Small intestine (tissue), 7 donors: ENCODE results near the gene RFX4. TPM values are rescaled to one million over a fixed set of nuclear protein-coding genes. Genes with fewer than 3 reads are reported as not detected.

Experiments used
- DNase-seq, 2 donors: peaks; one replicate each; pipeline versions ENCODE4 v3.0.0 to v3.0.0-alpha.2; 2013
- FAIRE-seq: peaks from 2 replicates; lab custom pipeline; 2012; peaks lifted over from hg19 to GRCh38; lab: Jason Lieb, UNC
- H3K27ac ChIP-seq, 3 donors: one replicate each; pipeline ENCODE4 v1.5.1; 2013; ENCODE audit warnings: low read length in 2 of 3, mild to moderate bottlenecking in 2 of 3, control low read depth in 1 of 3, inconsistent platforms in 1 of 3, low read depth in 1 of 3, moderate library complexity in 1 of 3
- H3K27me3 ChIP-seq, 3 donors: one replicate each; pipeline ENCODE4 v1.6.1; 2013; ENCODE audit warnings: low read length in 3 of 3, inconsistent platforms in 1 of 3; ENCODE audit not compliant: control insufficient read depth in 3 of 3, insufficient read depth in 3 of 3
- H3K36me3 ChIP-seq, 3 donors: one replicate each; pipeline ENCODE4 v1.6.1; 2013; ENCODE audit warnings: low read length in 3 of 3, inconsistent platforms in 1 of 3, low read depth in 1 of 3, mild to moderate bottlenecking in 1 of 3, moderate library complexity in 1 of 3; ENCODE audit not compliant: control insufficient read depth in 3 of 3, insufficient read depth in 2 of 3
- H3K4me1 ChIP-seq, 3 donors: one replicate each; pipeline ENCODE4 v1.6.1; 2013; ENCODE audit warnings: low read length in 2 of 3, inconsistent platforms in 1 of 3, low read depth in 1 of 3, mild to moderate bottlenecking in 1 of 3, moderate library complexity in 1 of 3; ENCODE audit not compliant: control insufficient read depth in 3 of 3, insufficient read depth in 2 of 3
- H3K4me3 ChIP-seq, 3 donors: one replicate each; pipeline ENCODE4 v1.5.1; 2013; ENCODE audit warnings: low read length in 3 of 3, control low read depth in 1 of 3, inconsistent platforms in 1 of 3, low read depth in 1 of 3, mild to moderate bottlenecking in 1 of 3, moderate library complexity in 1 of 3
- H3K9me3 ChIP-seq, 2 donors: one replicate each; pipeline ENCODE4 v1.6.1; 2013; ENCODE audit warnings: low read depth in 1 of 2, low read length in 1 of 2; ENCODE audit not compliant: control insufficient read depth in 2 of 2, insufficient read depth in 1 of 2
- WGBS, 3 donors: extraction: QIAGEN DNeasy Blood & Tissue Kit; methylation state at CpG; one replicate each; pipeline ENCODE4 v1.1.7; 2013; 5-methylcytosine and 5-hydroxymethylcytosine counted together
- polyA plus RNA-seq, 4 donors: library from polyadenylated mRNA; stranded (reverse) in 3 of 4; unstranded in 1 of 4; fragments of 200-250 nt in 3 of 4; fragments of 120-200 nt in 1 of 4; gene quantifications; one replicate each; pipeline versions ENCODE4 v1.2.1 to v1.2.3, GENCODE V29; 2013
- donor health status: healthy with polysubstance abuse.
- donor health status: control.
- donor health status: control.
- donor health status: Bipolar disorder and iron deficiency.
- donor health status: healthy.

RFX4 gene
- polyA plus RNA-seq, 4 donors = 0.03 to 0.09 TPM; not detected in 2

DNA sequence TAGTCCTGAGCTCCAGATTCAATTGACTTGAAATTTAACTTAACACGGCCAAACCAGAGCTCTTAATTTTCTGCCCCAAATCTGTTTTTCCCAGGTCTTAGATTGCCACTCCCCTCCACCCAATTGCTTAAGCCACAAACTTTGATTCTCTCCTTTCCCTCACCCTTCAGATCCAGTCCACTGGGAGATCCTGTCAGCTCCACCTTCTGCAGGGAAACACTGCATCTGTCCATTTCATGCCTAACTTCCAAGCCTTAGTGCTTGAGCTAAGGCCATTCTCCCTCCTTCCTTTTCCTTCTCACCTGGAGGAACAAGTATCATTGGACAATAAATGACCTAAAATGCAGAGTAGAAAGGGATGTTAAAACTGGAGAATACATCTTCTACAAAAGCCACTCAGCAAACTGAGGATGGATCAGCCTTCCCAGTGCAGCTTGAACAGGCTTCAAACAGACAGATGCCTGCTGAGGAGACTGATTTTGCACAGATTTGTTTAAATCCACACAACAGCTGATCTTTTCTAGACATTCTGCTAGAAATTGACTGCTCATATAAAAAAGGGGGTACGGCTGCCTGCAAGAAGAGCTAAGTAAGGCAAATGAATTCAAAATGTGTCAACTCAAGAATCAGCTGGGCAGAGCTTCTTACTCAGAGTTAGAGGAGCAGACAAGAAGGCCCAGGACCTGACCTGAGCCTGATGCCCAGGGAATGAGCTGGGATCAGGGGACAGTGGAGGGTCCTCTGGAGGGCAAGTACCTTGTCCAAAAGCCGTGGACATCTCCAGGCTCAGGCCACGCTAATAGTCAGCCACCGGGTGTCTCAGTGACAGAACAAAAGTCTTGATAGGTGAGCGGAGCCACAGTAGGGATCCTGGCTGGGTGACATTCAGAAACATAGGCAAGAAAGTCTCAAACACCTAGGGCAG lies 110.4 kb downstream of the RFX4 start:
- Histone ChIP-seq H3K4me3 (no peak overlapping the region), H3K4me1 (no peaks in the 10 kb centered on the region), H3K36me3 (no peaks in the 10 kb centered on the region), H3K9me3 (peaks cover 2% of the 10 kb centered on the region in 2 donors), H3K27me3 (no peaks in the 10 kb centered on the region), H3K27ac (no peak overlapping the region)
- 83 to 90% (median 88%) methylated on average over 6 of the region's 6 CpGs for WGBS, 3 donors
- DNase-seq = no peak
- FAIRE-seq = no peak

DNA sequence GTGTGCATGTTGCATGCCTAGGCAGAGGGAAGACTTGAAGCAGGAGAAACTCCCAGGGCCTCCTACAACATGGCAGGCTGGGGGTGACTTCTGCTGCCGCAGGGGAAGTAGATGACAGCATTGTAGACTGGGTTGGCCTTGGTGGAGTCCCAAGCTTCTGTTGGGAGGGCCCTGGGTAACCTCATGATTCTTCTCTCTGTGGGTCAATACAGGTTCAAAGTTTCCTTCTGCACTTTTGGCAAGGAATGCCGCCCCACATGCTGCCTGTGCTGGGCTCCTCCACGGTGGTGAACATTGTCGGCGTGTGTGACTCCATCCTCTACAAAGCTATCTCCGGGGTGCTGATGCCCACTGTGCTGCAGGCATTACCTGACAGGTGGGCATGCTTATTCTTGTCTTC lies 113.3 kb downstream of the RFX4 start:
- DNase-seq (no peak), FAIRE-seq (no peak)
- WGBS, 3 donors = 67 to 90% (median 80%) methylated on average over 6 of the region's 6 CpGs
- Histone ChIP-seq H3K36me3 (no peaks in the 10 kb centered on the region), H3K27me3 (no peaks in the 10 kb centered on the region), H3K4me3 (no peak overlapping the region), H3K9me3 (peaks cover 0 to 3% of the 10 kb centered on the region in 2 donors), H3K27ac (no peak overlapping the region), H3K4me1 (no peaks in the 10 kb centered on the region)

DNA sequence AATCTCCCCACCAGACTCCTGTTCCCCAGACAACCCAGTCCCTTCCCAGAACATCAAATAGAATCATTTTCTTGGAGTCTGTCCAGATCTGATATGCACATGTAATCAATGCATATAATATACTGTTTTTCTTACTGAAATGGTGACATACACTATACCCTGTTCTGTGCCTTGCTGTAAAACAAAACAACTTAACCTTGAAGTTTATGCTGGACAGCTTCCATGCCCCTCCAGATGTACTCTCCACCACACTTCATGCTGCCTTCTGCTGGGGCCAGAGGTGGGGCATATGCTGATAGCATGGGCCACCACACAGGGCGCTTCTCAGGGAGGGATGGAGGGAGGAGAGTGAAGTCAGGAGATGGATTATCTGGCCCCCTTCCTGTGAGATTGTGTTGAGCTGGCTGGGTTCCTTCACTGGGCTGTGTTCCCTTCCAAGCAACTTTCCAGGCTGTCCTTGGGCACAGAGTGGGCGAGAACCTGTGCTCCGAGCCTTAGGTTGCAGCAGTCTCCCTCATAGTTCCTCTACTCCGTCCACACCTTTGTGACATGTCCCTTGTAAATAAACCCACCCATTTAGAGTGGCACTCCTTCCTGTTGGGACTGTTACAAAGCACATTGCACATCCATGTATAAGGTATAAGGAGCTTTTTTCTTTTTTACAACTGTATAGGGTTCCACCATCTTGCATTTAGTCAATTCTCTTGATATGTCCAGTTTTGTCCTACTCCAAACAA lies 114.0 kb downstream of the RFX4 start:
- Histone ChIP-seq H3K9me3 (peaks cover 0 to 5% of the 10 kb centered on the region in 2 donors), H3K27ac (no peak overlapping the region), H3K4me1 (no peaks in the 10 kb centered on the region), H3K27me3 (no peaks in the 10 kb centered on the region), H3K36me3 (no peaks in the 10 kb centered on the region), H3K4me3 (no peak overlapping the region)
- WGBS, 3 donors = 83 to 84% (median 84%) methylated on average over 4 of the region's 4 CpGs
- DNase-seq = no peak
- no peak for FAIRE-seq

DNA sequence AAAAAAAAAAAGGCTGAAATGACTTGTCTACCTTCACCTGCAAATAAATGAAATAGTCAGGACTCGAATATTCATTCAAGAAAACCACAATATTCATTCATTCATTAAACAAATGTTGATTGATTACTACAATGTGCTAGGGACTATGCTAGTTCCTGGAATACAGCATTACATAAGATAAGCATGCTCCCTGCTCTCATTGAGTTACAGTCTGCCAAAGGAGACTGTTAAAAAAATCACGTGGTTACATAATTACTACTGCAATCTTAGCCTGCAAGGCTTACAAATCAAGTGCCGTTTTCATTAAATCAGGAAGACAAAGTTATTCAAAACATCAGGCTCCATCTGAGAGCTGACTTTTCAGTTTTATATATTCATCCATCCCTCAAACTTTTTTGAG lies 121.3 kb downstream of the RFX4 start:
- Histone ChIP-seq H3K27ac (no peak overlapping the region), H3K27me3 (no peaks in the 10 kb centered on the region), H3K4me1 (no peaks in the 10 kb centered on the region), H3K4me3 (no peak overlapping the region), H3K9me3 (peaks cover 0 to 9% of the 10 kb centered on the region in 2 donors), H3K36me3 (no peaks in the 10 kb centered on the region)
- FAIRE-seq (no peak), DNase-seq (peak; percentile 41 to 56)
- WGBS, 3 donors = 11 to 29% (median 14%) methylated on average over 3 of the region's 3 CpGs

- Histone ChIP-seq H3K36me3 (no peaks in the 10 kb centered on the region), H3K9me3 (peaks cover 0 to 9% of the 10 kb centered on the region in 2 donors), H3K27ac (no peak overlapping the region), H3K4me1 (no peaks in the 10 kb centered on the region), H3K4me3 (no peak overlapping the region), H3K27me3 (no peaks in the 10 kb centered on the region)
- DNase-seq (no peak), FAIRE-seq (no peak)
- WGBS, 3 donors = 86 to 92% (median 92%) methylated on average over 5 of the region's 5 CpGs
Measured at GRCh38 chr12:106705971-106706370, 123.2 kb downstream of the RFX4 start.

DNA sequence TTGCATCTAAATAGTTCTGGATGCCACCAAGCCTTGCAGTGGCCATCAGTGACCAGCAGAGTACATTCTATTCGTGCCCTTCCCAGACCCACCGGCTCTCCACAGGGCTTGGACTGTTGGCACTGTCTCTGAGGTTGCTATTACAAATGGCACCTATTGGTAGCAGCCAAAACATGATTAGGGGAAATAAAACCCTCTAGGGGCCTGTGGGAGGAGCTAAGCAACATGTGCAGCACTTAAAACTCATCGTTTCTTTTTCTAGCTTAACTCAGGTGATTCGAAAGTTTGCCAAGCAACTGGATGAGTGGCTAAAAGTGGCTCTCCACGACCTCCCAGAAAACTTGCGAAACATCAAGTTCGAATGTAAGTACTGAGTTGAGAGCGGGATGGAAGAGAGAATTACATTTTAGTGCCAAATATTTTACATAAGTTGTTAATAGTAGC lies 126.3 kb downstream of the RFX4 start:
- H3K4me1 ChIP-seq = peaks cover 3 to 19% (median 5%) of the 10 kb centered on the region in 3 donors
- H3K9me3 ChIP-seq = no peaks in the 10 kb centered on the region
- no peaks in the 10 kb centered on the region for H3K27me3 ChIP-seq
- FAIRE-seq = no peak
- no peak overlapping the region for H3K27ac ChIP-seq
- 84% methylated on average over 8 of the region's 8 CpGs for WGBS, 3 donors
- no peak overlapping the region for H3K4me3 ChIP-seq
- H3K36me3 ChIP-seq = no peaks in the 10 kb centered on the region
- no peak for DNase-seq

DNA sequence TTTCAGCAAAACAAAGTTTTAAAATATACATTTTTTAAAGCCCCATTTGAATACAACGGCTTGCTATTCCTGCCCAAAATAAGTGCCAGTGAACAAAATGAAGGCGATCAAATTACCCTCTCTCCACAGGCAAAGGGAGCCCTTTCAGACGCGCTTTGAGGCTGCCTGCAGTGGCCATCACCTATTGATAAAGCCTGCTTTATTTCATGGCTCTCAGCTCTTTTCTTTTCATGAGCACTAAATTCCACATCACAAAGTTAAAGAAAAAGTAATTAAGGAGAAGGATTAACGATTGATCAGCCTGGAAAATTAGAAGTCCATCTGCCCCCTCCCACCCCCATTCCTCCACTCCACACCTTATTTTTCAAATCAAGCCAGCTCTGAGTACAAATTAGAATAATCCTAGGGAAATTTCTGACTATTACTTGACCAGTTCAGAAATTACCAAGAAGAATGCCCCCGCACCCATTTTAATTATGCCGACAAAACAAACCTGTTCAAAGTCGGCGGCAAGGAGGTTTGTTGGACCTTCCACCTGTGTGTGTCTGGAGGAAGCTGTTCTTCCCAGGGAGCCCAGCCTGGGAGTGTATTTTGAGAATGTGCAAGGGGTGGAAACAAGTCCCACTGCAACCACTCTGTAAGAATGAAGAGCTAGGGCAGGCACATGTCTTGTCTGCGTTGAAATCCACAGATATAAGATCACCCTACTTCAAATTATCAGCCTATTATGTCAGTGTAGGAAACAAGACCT lies 127.5 kb downstream of the RFX4 start:
- H3K27me3 ChIP-seq = no peaks in the 10 kb centered on the region
- H3K9me3 ChIP-seq = no peaks in the 10 kb centered on the region
- no peak for FAIRE-seq
- H3K27ac ChIP-seq = no peak overlapping the region
- DNase-seq = no peak
- 75 to 89% (median 80%) methylated on average over 10 of the region's 10 CpGs for WGBS, 3 donors
- H3K36me3 ChIP-seq = no peaks in the 10 kb centered on the region
- H3K4me1 ChIP-seq = peaks cover 3 to 19% (median 5%) of the 10 kb centered on the region in 3 donors
- H3K4me3 ChIP-seq = no peak overlapping the region

- DNase-seq = no peak
- Histone ChIP-seq H3K27ac (no peak overlapping the region), H3K27me3 (no peaks in the 10 kb centered on the region), H3K36me3 (no peaks in the 10 kb centered on the region), H3K4me1 (peaks cover 3 to 19% (median 5%) of the 10 kb centered on the region in 3 donors), H3K4me3 (no peak overlapping the region), H3K9me3 (no peaks in the 10 kb centered on the region)
- 75 to 81% (median 79%) methylated on average over 3 of the region's 3 CpGs for WGBS, 3 donors
- FAIRE-seq = no peak
Measured at GRCh38 chr12:106711316-106711715, 128.5 kb downstream of the RFX4 start.
